NOMO-1 treated with dmso at 0.1 percent for 144 hours (cell line): Measurements from ENCODE around the gene IL6R.

Experiments
- DNase-seq: peaks from one replicate; lab custom pipeline; 2025; ENCODE audit not compliant: unreplicated experiment; lab: John Stamatoyannopoulos, UW

Gene IL6R

GRCh38 chr1:154423988-154424326 is 18.8 kb downstream of the IL6R start:
- no peak for DNase-seq

DNA sequence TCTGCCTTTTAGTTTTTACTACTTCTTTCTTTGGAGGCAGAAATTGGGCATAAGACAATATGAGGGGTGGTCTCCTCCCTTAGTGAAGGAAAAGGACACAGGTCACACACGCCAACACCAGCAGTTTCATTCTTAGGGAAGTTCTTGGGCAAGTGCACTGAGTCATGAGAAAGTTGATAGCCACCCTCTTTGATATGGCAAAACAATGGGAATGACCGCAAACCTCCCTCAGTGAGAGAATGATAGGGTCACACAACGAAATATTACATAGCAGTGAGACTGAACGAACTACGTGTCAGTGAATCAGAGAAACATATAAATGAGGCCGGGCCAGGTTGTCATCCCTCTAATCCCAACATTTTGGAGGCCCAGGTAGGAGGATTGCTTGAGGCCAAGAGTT is 20.0 kb downstream of the IL6R start:
- DNase-seq, result no peak

DNA sequence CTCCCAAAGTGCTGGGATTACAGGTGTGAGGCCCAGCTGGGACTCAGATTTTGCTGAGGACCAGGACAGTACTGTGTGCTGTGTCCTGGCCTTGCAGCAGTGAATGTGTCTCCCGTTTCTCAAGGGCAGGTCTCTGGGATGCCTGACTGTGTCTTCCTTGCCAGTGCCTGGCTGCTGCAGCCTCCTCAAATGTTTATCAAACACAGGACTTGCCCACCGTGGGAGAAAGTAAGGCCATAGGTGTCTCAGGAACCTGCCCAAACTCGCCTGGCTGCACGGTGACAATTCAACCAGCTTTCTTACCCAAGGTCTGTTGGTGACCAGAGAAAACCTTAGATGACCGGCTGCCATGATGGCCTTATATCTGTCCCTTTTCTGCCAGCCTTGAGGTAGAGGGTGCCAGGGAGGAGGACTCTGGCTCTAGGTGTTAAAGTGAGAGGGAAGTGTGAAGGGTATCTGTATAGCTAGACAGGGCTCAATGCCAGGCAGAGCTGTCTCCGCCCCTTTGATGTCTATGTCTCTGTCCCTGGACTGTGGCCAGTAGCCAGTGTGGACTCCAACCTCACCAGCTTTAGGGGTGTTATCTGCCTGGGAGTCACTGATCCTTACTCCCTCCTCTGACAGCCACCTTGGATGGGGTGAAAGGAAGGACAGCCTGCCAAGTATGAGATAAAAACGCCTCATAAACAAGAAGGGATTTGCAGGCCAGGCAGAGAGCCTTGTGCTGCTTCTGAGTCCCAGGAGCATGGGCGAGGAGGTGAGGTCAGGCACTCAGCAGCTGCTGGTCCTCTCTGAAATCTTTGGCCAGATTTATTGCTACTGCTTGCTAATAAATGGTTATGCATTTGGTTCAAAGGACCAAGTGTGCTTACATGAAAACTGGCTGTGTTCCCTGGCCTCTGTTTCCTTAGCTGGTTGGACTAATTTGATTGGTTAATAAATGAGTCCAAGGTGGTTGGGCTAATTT is 22.3 kb downstream of the IL6R start:
- no peak for DNase-seq

- no peak for DNase-seq
Observed at GRCh38 chr1:154429118-154429517, 24.0 kb downstream of the IL6R start.

DNA sequence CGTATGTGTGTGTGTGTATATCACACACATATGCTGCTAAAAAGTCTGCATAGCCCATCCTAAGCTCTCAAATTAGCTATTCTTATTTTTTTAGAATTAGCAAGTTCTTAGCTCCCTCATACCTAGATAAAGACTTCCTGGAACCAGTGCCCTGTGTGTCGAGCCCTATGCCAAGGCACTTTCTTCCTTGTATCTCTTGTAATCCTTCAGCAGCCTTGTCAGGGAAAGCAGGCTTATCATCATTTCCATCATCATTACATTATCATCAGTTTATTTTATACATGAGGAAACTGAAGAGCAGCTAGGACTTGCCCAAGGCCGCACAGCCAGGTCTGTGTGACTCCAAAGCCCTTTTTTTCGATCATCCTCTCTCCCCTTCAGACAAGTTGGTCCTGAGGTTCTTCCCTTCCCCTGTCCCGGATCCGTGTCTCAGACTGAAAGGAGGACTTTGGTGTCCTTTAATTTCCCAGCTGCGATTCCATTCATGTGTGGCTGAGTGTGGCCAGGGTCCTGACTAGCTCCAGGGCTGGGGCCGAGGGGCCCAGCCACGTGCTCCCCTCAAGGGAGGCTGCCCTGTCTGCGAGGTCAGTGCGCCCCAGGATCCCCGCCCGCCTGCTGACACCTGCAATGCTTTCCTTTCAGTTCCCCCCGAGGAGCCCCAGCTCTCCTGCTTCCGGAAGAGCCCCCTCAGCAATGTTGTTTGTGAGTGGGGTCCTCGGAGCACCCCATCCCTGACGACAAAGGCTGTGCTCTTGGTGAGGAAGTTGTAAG is 24.9 kb downstream of the IL6R start:
- no peak for DNase-seq

- DNase-seq, result no peak
Observed at GRCh38 chr1:154430903-154431302, 25.8 kb downstream of the IL6R start.

GRCh38 chr1:154431586-154432373 is 26.6 kb downstream of the IL6R start:
- no peak for DNase-seq

DNA sequence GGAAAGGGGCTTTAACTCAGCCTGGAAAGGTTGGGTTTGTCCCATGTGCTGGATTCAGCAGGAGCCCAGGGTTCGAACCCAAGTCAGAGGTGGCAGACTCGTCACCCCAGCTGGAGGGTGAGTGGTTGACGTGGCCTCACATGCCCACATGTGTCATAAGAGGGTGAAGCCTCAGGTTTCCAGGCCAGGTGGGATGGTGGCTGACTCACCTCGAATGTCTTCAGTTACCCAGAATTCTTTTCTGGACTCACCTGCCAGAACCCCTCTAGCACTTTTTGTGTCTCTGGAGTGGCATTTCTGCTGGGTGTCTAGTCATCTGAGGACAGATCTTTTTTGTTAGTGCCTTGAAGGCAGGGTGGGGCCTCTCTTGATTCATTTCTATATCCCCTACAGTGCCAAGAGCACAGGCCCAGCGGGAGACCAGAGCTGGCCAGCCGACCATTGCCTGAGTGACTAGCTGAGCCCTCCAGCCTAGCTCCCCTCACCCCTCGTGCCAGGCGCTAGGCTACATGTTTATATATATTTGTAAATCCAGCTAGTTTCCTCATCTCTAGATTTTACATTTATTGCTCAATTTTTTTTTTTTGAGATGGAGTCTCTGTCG is 28.1 kb downstream of the IL6R start:
- no peak for DNase-seq

- DNase-seq, result no peak
Observed at GRCh38 chr1:154434346-154435085, 29.4 kb downstream of the IL6R start.

- no peak for DNase-seq
Observed at GRCh38 chr1:154435599-154436200, 30.6 kb downstream of the IL6R start.

DNA sequence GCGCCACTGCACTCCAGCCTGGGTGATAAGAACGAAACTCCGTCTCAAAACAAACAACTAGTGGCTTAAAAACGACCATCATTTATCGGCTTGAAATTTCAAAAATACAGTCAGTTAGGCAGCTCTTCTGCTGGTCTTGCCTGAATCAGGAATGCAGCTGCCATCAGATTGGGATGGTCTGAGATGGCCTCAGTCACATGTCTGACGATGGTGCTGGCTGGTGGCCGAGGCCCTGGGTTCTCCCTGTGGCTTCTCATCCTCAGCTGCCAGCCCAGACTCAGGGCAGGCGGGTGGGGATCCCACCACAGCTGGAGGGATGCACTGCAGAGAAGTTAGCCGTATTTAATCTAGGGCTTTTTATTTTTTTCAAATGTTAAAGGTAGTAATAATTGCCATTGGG is 31.3 kb downstream of the IL6R start:
- no peak for DNase-seq

- DNase-seq, result no peak
Observed at GRCh38 chr1:154440036-154440804, 35.1 kb downstream of the IL6R start.

DNA sequence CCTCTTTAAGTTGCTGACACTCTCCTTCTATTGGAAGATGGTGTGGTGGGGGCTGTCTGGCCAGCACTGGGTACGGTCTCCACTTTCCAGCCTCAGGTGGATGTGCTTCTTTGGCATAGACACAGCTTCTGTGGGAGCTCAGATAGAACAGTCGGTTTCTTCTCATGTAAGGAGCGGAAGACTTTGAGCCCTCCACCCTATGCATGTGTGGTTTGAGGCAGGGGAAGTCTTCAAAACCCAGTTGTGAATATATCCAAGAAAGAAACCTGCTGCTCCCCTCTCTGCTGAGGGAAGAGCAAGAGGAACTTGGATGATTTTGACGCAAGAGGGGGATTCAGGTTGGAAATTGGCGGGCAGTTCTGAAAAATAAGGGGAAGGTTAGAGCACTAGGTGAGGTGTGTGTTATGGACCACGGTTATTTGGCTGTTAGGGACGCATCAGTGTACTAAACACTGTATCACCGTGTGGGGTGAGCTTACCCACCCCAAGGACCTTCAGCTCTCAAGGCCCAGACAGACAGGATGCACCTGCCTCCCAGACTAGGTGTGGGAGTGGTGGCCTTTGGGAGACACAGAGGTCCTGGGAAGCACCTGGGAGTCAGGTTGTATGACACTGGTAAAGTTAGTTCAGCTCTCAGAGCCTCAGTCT is 36.2 kb downstream of the IL6R start:
- DNase-seq, result no peak

- DNase-seq, result no peak
Observed at GRCh38 chr1:154442006-154442740, 37.0 kb downstream of the IL6R start.

DNA sequence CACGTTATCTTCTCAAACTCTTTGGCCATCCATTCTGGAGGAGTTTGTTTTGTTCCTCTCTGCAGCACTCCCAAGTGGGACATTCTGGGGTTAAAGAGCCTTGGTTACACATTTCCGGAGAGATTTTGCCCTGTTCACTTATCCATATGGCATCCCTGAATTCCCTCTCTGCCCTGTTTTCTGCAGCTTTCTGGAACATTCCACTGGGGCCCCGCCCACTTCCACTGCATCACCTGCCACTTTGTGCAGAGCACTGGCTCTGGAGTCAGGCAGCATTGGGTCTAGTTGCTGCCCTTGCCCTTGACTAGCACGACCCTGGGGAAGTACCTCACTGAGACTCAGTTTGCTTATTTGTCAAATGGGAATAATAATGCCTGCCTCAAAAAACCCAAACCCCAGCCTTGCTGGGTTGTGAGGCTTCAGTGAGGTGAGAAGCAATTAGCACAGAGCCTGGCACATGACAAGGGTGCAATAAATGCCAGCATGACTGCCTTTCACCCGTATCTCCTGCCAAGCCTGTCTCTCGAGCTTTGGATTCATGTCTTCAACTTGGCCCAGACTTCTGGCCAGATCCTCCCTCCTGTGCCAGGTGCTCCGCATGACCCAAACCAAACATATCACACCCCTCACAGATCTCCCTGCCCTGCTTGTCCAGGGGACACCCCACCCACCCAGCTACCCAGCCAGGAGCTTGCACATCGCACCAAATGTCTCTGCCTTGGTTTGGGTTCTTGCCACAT is 38.3 kb downstream of the IL6R start:
- DNase-seq, result no peak

GRCh38 chr1:154445040-154445472 is 39.9 kb downstream of the IL6R start:
- no peak for DNase-seq

DNA sequence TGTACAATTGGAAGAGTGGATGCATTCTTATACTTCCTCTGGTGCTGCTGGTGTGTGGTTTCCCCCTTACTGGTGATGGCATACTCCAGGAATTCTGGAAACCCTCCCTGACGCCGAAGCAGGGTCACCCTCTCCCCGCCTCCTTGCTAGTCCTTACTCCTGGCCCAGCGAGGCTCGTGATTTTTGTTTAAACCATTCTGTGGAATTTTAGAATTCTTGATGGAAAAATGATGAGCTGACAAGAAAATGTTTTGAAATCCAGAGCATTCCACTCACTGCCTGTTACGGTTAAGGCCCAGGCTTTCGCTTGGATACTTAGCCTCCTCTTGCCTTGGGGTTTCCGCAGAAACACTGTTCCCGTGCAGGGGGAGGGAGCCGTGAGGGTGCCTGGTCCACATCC is 41.1 kb downstream of the IL6R start:
- no peak for DNase-seq
